Chondrocyte (in vitro differentiated cells): ENCODE results near the gene CDS1. TPM values are rescaled to one million over a fixed set of nuclear protein-coding genes. Genes with fewer than 3 reads are reported as not detected.

Source experiments
- DNase-seq: peaks from one replicate; pipeline ENCODE4 v3.0.0; 2021; ENCODE audit warnings: mixed read lengths, low spot score
- H3K27ac Mint-ChIP-seq: one replicate; pipeline ENCODE4 v1.8.0; 2021; ENCODE audit warnings: mild to moderate bottlenecking, moderate library complexity, mixed read lengths; ENCODE audit not compliant: unreplicated experiment
- H3K27me3 Mint-ChIP-seq: 2 replicates; pipeline ENCODE4 v1.8.0; 2021; ENCODE audit warnings: low read depth, mixed read lengths
- H3K36me3 Mint-ChIP-seq: 2 replicates; pipeline ENCODE4 v1.8.0; 2021; ENCODE audit warnings: low read depth, mixed read lengths
- H3K4me1 Mint-ChIP-seq: 2 replicates; pipeline ENCODE4 v1.8.0; 2021; ENCODE audit warnings: low read depth, mild to moderate bottlenecking, mixed read lengths
- H3K4me3 Mint-ChIP-seq: one replicate; pipeline ENCODE4 v1.8.0; 2021; ENCODE audit warnings: mild to moderate bottlenecking, moderate library complexity, mixed read lengths; ENCODE audit not compliant: unreplicated experiment
- H3K9me3 Mint-ChIP-seq: 2 replicates; pipeline ENCODE4 v1.8.0; 2021; ENCODE audit warnings: low read depth, mixed read lengths
- total RNA-seq: library from RNA; stranded (reverse); gene quantifications from 3 replicates; pipeline ENCODE4 v1.2.1, GENCODE V29; 2021
- TF ChIP-seq, protein P1 (sequence below): fragments of 200-600 bp; sonication (generic); IDR thresholded peaks from 2 replicates; pipeline ENCODE4 v1.5.0; 2021; ENCODE audit warnings: antibody characterized with exemption, mild to moderate bottlenecking, moderate library complexity

The CDS1 gene
- total RNA-seq, 1 donor from 2014 or later, result 0.30 TPM

DNA sequence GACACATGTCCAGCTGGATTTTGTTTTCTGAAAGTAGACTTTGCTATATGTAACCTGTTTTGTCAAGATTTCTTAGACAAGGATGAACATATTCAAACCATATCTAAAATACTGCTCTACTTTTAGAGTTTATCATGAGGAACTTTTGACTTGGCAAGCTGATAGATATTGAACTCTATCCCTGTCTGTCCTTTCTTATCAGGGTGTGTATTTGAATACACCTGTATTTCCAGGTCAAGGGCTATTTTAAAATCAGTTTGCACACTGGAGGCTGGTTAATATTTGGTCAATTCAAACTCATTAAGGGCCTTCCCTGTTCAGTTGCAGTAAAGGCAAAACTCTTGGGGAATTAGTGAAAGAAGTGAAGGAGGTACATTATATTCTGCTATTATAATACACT, 2.3 kb downstream of the CDS1 start:
- Mint-ChIP-seq H3K27ac (no peak overlapping the region), H3K9me3 (peaks cover 12% of the 10 kb centered on the region), H3K4me3 (no peak overlapping the region), H3K4me1 (peaks cover 11% of the 10 kb centered on the region), H3K36me3 (peaks cover 10% of the 10 kb centered on the region), H3K27me3 (peaks cover 40% of the 10 kb centered on the region)
- no peak for DNase-seq
- TF ChIP-seq, protein P1, sequence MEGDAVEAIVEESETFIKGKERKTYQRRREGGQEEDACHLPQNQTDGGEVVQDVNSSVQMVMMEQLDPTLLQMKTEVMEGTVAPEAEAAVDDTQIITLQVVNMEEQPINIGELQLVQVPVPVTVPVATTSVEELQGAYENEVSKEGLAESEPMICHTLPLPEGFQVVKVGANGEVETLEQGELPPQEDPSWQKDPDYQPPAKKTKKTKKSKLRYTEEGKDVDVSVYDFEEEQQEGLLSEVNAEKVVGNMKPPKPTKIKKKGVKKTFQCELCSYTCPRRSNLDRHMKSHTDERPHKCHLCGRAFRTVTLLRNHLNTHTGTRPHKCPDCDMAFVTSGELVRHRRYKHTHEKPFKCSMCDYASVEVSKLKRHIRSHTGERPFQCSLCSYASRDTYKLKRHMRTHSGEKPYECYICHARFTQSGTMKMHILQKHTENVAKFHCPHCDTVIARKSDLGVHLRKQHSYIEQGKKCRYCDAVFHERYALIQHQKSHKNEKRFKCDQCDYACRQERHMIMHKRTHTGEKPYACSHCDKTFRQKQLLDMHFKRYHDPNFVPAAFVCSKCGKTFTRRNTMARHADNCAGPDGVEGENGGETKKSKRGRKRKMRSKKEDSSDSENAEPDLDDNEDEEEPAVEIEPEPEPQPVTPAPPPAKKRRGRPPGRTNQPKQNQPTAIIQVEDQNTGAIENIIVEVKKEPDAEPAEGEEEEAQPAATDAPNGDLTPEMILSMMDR, result no peak

DNA sequence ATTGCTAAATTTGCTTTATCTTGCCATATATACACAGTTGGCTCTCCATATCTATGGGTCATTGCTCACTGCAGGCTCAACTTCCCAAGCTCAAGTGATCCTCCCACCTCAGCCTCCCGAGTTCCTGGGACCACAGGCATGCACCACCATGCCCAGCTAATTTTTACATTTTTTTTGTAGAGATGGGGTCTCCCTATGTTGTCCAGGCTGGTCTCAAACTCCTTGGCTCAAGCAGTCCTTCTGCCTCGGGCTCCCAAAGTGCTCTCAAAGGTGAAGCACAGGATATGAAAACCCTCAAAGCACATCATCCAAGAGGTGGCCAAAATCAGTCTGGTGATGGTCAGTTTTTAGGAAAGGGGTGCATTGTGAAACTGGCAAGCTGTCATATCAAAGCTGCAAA, 11.8 kb downstream of the CDS1 start:
- Mint-ChIP-seq H3K36me3 (peaks cover 1% of the 10 kb centered on the region), H3K4me1 (no peaks in the 10 kb centered on the region), H3K4me3 (no peak overlapping the region), H3K27me3 (peaks cover 2% of the 10 kb centered on the region), H3K9me3 (no peaks in the 10 kb centered on the region), H3K27ac (no peak overlapping the region)
- DNase-seq, result no peak
- TF ChIP-seq, protein P1, result no peak

DNA sequence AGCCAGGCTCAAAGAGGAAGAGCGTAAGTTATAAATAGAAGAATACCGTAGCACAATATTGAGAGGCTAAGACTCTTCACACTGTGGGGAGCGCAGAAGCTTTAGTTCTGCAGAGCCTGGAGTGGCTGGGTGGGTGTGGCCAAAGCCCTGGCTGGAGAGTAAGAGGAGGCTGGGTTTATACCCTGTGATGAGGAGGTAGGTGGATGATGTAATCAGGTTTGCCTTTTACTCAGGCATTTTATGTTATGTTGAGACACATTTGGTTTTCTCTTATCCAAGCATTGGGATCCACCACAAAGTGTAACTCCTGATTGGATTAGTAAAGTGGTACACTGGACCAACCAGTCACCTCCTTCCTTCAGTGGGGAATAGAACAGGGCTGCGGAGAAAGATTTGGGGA, 13.9 kb downstream of the CDS1 start:
- Mint-ChIP-seq H3K27ac (no peak overlapping the region), H3K4me1 (no peaks in the 10 kb centered on the region), H3K36me3 (peaks cover 1% of the 10 kb centered on the region), H3K27me3 (peaks cover 5% of the 10 kb centered on the region), H3K4me3 (no peak overlapping the region), H3K9me3 (peaks cover 3% of the 10 kb centered on the region)
- TF ChIP-seq, protein P1, result no peak
- DNase-seq, result no peak

DNA sequence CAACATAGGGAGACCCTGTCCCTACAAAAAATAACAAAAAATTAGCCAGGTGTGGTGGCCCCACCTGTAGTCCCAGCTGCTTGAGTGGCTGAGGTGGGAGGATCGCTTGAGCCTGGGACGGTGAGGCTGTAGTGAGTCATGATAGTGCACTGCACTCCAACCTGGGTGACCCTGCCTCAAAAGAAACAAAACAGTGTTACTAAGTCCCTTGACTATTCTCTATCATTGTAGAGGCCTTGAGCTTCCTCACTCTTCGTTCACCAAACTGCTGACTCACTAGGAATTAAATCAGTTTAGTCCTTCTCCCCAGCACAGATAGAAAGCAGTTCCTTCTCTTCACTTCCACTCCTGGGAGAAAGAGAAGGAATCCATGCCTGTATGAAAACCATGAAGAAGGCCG, 14.5 kb downstream of the CDS1 start:
- TF ChIP-seq, protein P1, result no peak
- Mint-ChIP-seq H3K4me3 (no peak overlapping the region), H3K9me3 (peaks cover 3% of the 10 kb centered on the region), H3K27me3 (peaks cover 6% of the 10 kb centered on the region), H3K36me3 (peaks cover 1% of the 10 kb centered on the region), H3K4me1 (no peaks in the 10 kb centered on the region), H3K27ac (no peak overlapping the region)
- no peak for DNase-seq

DNA sequence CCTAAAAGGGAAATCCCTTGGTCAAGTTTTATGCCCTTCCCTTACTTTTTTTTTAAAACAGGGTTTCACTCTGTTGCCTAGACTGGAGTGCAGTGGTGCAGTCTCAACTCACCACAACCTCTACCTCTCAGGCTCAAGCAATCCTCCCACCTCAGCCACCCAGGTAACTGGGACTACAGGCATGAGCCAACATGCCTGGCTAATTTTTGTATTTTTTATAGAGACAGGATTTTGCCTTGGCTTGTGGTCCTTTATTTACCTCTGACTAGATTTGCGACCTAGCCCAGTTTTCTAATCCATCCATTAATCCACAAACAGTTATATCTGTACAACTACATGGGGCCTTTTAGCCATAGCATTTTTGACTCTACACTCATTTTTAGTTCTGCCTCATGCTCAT, 23.7 kb downstream of the CDS1 start:
- Mint-ChIP-seq H3K9me3 (no peaks in the 10 kb centered on the region), H3K27ac (no peak overlapping the region)

More for the DNA sequence above, 23.7 kb downstream of the CDS1 start:
- TF ChIP-seq, protein P1, result no peak
- H3K27me3 Mint-ChIP-seq, result peaks cover 11% of the 10 kb centered on the region
- no peaks in the 10 kb centered on the region for H3K36me3 Mint-ChIP-seq
- no peaks in the 10 kb centered on the region for H3K4me1 Mint-ChIP-seq
- H3K4me3 Mint-ChIP-seq, result no peak overlapping the region
- DNase-seq, result no peak
